ENCODE data around the gene GGA2.
"Not testable (repeated sequence)": the region's sequence is repeated elsewhere in the genome, so short reads cannot be mapped to it uniquely, and the experiment has no call there.

GGA2 gene

DNA sequence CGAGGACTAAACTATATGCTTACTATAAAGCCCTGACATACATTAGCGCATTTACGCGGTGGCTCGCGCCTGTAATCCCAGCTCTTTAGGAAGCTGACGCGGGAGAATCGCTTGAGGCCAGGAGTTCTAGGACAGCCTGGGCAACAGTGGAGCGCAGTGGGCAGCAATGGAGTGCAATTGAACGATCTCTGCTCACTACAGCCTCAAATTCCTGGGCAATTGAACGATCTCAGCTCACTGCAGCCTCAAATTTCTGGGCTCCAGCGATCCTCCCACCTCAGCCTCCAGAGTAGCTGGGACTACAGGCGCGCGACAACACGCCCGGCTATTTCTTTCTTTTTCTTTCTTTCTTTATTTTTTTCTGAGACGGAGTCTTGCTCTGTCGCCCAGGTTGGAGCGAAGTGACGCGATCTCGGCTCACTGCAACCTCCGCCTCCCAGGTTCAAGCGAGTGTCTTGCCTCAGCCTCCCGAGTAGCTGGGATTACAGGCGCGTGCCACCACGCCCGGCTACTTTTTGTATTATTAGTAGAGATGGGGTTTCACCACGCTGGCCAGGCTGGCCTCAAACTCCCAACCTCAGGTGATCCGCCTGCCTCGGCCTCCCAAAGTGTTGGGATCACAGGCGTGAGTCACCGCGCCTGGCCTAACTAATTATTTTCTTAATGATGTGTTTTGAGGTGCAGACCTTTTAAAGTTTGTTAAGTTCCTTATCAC is 56.8 kb downstream of the GGA2 start:
- TF ChIP-seq, protein P1, sequence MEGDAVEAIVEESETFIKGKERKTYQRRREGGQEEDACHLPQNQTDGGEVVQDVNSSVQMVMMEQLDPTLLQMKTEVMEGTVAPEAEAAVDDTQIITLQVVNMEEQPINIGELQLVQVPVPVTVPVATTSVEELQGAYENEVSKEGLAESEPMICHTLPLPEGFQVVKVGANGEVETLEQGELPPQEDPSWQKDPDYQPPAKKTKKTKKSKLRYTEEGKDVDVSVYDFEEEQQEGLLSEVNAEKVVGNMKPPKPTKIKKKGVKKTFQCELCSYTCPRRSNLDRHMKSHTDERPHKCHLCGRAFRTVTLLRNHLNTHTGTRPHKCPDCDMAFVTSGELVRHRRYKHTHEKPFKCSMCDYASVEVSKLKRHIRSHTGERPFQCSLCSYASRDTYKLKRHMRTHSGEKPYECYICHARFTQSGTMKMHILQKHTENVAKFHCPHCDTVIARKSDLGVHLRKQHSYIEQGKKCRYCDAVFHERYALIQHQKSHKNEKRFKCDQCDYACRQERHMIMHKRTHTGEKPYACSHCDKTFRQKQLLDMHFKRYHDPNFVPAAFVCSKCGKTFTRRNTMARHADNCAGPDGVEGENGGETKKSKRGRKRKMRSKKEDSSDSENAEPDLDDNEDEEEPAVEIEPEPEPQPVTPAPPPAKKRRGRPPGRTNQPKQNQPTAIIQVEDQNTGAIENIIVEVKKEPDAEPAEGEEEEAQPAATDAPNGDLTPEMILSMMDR (IDR thresholded peaks at IDR 0.05; ENCODE audit: insufficient read depth, low read length, poor library complexity, severe bottlenecking): no peak
- Histone ChIP-seq H3K4me3 (replicated peaks; ENCODE audit: low read depth, low read length) (peak overlapping the region; percentile 79), H3K27me3 (replicated peaks; ENCODE audit: control insufficient read depth, insufficient read depth, low read length) (no peaks in the 10 kb centered on the region), H3K36me3 (ENCODE audit: control insufficient read depth, insufficient read depth, low read length) (no peaks in the 10 kb centered on the region)
- DNase-seq (ENCODE audit: extremely low read depth, insufficient read length): no peak

DNA sequence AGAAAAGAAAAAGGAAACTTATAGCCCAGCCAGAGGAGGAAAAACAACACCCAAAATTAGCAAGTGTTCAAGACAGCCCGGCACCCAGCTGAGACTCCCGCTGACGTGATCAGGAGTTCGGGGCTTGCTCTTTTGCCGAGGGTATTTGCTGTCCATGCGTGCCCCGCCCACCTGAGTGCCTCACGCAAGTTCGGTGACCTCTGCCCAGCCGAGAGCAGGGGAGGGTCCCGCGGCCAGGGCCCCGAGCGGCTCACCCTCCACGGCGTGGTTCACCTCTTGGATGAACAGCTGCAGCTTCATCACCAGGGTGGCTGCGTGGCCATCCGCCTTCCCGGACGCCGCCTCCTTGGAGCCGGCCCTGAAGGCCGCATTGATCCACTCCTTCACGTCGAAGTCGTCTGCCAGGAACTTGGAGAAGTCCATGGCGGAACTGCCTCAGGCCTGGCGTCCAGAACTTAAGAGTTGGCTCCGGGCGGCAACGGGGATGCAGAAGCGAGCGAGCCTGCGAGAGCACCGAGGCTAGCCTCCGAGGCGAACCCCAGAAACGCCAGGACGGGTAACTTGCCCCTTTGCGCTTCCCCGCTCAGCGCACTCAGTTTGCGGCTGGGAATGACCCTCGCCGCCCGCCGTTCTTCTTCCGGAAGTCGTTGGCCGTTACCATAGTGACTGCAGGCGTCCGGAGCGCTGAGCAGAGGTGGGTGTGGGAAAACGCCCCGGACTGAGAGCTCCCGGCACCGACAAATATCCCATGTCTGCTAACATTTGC is 57.5 kb downstream of the GGA2 start, which contains the start of gene COG7:
TSS of gene COG7 (minus strand) at position 618 of the 766 bp plus-strand sequence. CDS start at position 423, 195 bp downstream.
- Histone ChIP-seq H3K36me3 (ENCODE audit: control insufficient read depth, insufficient read depth, low read length) (no peaks in the 10 kb centered on the region), H3K4me3 (replicated peaks; ENCODE audit: low read depth, low read length) (peak within 1 kb of the TSS; percentile 79), H3K27me3 (replicated peaks; ENCODE audit: control insufficient read depth, insufficient read depth, low read length) (no peaks in the 10 kb centered on the region)
- DNase-seq (ENCODE audit: extremely low read depth, insufficient read length): peak; percentile 90
- TF ChIP-seq, protein P1 (IDR thresholded peaks at IDR 0.05; ENCODE audit: insufficient read depth, low read length, poor library complexity, severe bottlenecking): no peak

DNA sequence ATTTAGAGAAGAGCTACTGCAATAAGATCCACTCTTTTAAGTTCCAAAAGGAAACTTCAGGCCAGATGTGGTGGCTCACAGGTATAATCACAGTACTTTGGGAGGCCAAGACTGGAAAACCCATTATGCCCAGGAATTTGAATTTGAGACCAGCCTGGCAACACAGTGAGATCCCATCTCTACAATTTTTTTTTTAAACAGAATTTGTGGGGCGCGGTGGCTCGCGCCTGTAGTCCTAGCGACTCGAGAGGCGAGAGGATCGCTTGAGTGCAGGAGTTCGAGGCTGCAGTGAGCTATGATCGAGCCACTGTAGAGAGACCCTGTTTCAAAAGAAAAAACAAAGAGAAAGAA is 58.1 kb downstream of the GGA2 start:
- Histone ChIP-seq H3K4me3 (replicated peaks; ENCODE audit: low read depth, low read length) (peak overlapping the region; percentile 79), H3K27me3 (replicated peaks; ENCODE audit: control insufficient read depth, insufficient read depth, low read length) (no peaks in the 10 kb centered on the region), H3K36me3 (ENCODE audit: control insufficient read depth, insufficient read depth, low read length) (no peaks in the 10 kb centered on the region)
- no peak for DNase-seq (ENCODE audit: extremely low read depth, insufficient read length)
- TF ChIP-seq, protein P1 (IDR thresholded peaks at IDR 0.05; ENCODE audit: insufficient read depth, low read length, poor library complexity, severe bottlenecking): no peak

DNA sequence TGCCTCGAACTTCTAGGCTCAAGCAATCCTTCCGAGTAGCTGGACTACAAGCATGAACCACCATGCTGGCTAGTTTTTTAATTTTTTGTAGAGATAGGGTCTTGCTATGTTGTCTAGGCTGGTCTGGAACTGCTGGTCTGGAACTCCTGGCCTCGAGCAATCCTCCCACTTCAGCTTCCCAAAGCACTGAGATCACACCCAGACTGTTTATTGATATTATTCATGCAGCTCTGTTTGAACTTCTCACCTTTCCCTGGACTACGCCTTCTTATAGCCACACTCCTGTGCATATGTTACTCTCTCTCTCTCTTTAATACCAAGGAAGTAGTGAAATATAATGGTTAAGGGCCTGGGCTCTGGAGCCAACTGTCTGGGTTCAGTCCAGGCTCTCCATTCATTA is 61.9 kb downstream of the GGA2 start:
- no peak for DNase-seq (ENCODE audit: extremely low read depth, insufficient read length)
- TF ChIP-seq, protein P1 (IDR thresholded peaks at IDR 0.05; ENCODE audit: insufficient read depth, low read length, poor library complexity, severe bottlenecking): no peak
- Histone ChIP-seq H3K36me3 (ENCODE audit: control insufficient read depth, insufficient read depth, low read length) (no peaks in the 10 kb centered on the region; the same call in none of the 2 replicates), H3K27me3 (replicated peaks; ENCODE audit: control insufficient read depth, insufficient read depth, low read length) (no peaks in the 10 kb centered on the region), H3K4me3 (replicated peaks; ENCODE audit: low read depth, low read length) (no peak overlapping the region)

DNA sequence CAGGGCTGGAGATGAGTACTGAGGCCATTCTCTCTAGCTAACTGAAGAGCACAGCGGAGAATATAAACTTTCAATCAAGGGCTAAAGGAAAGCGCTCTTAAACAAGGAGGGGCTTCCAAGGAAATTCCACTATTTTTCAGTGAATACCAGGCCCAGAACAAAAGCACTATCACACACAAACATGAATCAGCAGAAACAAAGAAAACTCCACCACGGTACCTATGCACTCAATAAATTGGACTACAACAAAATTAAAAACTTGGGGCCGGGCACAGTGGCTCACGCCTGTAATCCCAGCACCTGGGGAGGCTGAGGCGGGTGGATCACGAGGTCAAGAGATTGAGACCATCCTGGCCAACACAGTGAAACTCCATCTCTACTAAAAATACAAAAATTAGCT is 72.8 kb downstream of the GGA2 start:
- not testable (repeated sequence) for H3K36me3 ChIP-seq (ENCODE audit: control insufficient read depth, insufficient read depth, low read length); H3K4me3 ChIP-seq (replicated peaks; ENCODE audit: low read depth, low read length); H3K27me3 ChIP-seq (replicated peaks; ENCODE audit: control insufficient read depth, insufficient read depth, low read length); DNase-seq (ENCODE audit: extremely low read depth, insufficient read length)

DNA sequence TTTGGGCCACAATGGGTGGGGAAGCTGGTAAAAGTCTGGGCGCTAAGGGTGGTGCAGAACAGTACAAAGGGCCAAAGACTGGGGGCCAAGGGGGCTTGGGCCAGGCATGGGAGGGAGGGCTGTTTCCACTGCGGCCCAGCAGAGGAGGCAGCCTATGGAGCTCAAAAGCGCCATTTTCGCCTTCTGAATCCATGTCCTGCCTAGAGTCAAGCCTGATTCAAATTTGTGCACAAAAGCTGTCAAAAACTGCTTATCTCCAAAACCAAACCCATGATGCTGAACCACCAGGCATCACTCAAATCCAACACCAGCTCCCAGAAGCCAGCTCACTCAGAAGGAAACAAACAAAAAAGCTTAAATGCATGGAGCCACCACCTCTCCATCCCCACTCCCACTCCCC is 73.3 kb downstream of the GGA2 start:
- H3K36me3 ChIP-seq (ENCODE audit: control insufficient read depth, insufficient read depth, low read length): peaks cover 7% of the 10 kb centered on the region
- no peak for DNase-seq (ENCODE audit: extremely low read depth, insufficient read length)

More for the DNA sequence above, 73.3 kb downstream of the GGA2 start:
- no peak overlapping the region for H3K4me3 ChIP-seq (replicated peaks; ENCODE audit: low read depth, low read length)
- H3K27me3 ChIP-seq (replicated peaks; ENCODE audit: control insufficient read depth, insufficient read depth, low read length): no peaks in the 10 kb centered on the region
- TF ChIP-seq, protein P1 (IDR thresholded peaks at IDR 0.05; ENCODE audit: insufficient read depth, low read length, poor library complexity, severe bottlenecking): no peak

Measured in GM06990 (cell line).